ENCODE data around the gene KLF6.

Gene KLF6

DNA sequence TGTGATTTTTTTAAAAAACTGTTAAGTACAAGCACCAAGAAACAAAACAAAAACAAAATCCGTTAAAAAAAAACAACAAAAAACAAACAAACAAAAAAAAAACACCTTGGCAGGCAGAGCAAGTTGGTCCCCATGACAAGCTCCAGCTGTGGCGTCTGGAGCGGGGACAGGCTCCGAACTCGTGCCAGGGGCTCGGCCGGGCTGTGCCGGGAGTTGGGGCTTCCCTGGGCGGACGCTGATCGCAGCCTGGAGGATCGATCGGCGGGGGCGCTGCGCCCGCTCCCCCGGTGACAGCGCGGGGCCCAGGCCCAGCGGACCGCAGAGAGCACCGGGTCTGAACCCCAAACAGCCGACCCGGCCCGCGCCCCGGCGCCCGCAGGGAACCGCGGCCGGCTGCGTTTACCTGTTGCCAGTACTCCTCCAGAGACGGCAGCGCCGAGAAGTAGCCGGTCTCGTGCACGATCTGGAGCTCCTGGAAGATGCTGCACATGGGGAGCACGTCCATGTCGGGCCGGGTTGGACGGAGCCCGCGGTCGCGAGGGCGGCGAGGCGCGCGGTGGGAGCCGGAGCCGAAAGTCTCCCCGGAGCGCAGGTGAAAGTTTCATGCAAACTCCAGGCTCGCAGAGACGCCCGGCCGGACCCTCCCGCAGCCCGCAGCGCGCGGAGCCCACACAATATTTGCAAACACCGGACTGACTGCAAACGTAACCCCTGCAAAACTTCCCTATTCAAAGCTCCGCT lies at the start of gene KLF6:
TSS of gene KLF6 (minus strand) at position 700 of the 741 bp plus-strand sequence. CDS start at position 505, 195 bp downstream.
- no peak for DNase-seq

DNA sequence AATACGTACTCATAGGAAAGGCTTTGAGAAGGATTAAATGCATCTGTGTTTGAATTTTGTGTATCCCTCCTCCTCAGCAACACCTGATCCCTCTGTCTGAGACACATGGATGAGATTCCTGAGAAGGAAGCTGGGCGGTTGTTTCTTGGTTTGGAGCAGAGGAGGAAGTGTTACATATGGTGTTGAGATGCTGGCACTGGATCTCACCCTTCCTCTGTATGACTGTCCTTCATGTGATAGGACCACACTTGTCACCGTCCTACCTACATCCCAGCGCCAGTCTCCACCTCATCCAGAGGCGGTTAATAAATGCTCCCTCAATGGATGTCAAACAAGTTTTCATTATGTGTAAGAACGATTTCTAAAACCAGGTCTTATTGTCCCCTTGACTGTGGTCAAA lies 49.4 kb upstream of the KLF6 start:
- DNase-seq, result no peak

DNA sequence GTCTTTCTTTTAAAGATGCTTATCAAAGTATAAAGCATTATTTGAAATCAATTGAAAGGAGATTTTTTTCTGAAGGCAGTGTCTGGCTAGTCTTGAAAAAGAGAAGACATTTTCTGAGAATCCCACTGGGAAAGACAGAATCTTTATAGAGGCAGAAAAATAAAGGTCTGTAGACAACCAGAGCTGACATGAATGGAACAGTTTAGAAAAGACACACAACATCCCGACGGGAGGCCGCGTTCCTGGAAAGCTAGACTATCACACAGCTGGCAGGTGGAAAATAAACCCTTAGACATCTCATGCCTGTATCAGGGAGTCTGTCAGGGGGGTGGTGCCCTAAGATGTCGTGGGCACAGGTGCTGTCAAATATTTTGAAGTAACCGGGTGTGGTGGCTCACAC lies 48.0 kb upstream of the KLF6 start:
- DNase-seq, result no peak

- DNase-seq, result no peak
Measured at GRCh38 chr10:3832022-3832786, 47.2 kb upstream of the KLF6 start.

- DNase-seq, result no peak
Measured at GRCh38 chr10:3831608-3832007, 46.6 kb upstream of the KLF6 start.

- DNase-seq, result no peak
Measured at GRCh38 chr10:3830946-3831345, 45.9 kb upstream of the KLF6 start.

- no peak for DNase-seq
Measured at GRCh38 chr10:3829156-3830050, 44.4 kb upstream of the KLF6 start.

- DNase-seq, result no peak
Measured at GRCh38 chr10:3828404-3829155, 43.6 kb upstream of the KLF6 start.

GRCh38 chr10:3827768-3828403 lies 42.9 kb upstream of the KLF6 start:
- no peak for DNase-seq

- DNase-seq, result no peak
Measured at GRCh38 chr10:3827266-3827665, 42.3 kb upstream of the KLF6 start.

DNA sequence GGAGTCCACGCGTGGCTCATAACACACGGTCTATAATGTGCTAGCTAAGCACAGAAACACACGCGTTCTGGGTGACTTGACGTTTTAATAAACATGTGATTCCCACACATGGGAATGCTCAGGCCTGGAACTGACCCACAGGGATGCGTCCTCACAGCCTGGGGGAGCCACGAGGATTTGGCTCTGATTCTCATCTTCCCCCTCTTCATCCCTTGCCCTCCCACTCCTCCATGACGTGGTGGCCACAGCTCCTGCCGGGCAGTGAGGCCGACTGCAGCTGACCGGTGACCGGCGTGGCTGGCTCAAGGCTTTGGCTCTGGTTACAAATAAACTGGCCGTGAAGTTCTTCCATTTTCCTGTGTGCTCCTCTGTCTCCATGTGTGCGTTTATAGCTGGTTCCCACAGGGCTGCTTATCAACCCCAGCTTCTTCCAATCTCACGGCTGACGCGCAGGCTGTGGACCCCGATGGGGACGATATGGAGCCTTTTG lies 40.9 kb upstream of the KLF6 start:
- DNase-seq, result no peak

- DNase-seq, result no peak
Measured at GRCh38 chr10:3825244-3825643, 40.2 kb upstream of the KLF6 start.

GRCh38 chr10:3822541-3823330 lies 37.7 kb upstream of the KLF6 start:
- no peak for DNase-seq

DNA sequence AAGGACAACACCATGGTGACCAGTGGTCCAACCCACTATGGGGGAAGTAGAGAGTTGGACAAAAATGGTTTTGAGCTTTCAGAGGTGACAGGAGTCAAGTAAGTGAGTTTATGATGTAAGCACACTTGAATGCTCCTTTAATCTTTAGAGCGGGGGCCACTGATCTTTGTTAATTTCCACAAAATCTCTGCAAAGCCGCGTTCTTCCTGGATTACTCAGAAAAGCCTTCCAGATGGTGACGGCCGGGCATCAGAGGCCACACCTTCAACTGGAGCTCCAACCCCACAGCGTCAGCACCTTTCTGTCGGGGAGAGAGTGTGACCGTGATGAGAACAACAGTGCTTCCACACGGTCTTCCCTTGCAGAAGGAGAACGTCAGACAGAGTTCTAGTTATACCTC lies 35.2 kb upstream of the KLF6 start:
- DNase-seq, result no peak

GRCh38 chr10:3816995-3817394 lies 32.0 kb upstream of the KLF6 start:
- DNase-seq, result no peak

DNA sequence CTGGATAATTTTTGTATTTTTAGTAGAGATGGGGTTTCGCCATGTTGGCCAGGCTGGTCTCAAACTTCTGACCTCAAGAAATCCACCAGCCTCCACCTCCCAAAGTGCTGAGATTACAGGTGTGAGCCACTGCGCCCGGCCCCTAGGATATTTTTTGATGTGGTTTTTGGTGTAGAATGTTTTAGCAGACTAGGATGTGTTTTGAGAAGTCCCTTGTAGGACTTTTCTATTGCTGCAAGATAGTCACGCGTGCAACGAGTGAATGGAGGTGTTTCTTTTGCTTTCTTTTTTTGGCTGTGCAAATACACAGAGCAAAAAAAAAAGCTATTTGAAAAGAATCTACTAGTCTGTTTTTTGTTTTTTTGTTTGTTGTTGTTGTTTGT lies 29.8 kb upstream of the KLF6 start:
- no peak for DNase-seq

DNA sequence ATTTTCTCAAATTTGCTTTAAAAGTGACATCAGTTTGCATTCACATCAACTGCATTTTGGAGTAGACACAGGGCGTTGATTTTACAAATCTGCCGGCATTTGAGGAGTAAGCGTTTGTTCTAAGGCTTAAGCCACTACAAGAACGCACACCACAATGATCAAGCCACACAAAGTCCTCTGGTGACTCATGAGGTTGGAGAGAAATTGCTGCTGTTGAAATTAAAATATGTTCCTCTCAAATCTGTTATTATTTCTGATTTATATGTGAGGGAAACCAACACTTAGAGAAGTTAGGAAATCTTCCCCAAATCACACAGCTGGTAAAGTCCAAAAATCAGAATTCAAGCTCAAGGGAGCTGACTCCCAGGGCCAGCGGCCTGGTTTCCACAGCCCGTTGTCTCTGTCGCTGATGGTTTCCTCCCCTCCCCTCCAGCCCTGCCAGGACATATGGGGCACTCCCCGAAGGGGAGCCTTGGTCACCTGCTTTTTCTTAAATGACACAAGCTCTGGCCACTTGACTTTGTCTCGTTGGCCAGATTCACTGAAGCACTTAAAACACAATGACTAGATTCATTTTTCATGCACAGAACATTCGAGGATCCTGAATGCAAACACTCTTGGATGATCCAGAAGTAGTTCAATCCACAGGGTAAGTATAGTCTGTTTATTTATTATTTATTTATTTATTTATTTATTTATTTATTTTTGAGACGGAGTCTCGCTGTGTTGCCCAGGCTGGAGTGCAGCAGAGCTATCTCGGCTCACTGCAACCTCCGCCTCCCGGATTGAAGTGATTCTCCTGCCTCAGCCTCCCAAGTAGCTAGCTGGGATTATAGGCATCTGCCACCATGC lies 29.2 kb upstream of the KLF6 start:
- no peak for DNase-seq

DNA sequence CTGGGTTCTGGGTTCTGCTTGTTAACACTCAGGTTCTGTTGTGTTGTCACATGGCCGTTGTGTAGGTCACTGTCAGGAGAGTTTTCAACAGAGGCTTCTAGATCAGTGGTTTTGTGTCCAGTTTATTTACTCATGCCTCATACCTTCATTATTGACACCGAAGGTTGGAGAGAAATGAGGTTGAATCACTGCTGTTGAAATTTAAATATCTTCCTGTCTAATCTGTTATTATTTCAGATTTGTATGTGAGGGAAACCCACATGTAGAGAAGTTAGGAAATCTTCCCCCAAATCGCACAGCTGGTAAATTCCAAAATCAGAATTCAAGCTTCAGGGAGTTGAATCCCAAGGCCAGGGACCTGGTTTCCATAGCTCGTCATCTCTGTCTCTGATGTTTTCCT lies 28.3 kb upstream of the KLF6 start:
- no peak for DNase-seq

DNA sequence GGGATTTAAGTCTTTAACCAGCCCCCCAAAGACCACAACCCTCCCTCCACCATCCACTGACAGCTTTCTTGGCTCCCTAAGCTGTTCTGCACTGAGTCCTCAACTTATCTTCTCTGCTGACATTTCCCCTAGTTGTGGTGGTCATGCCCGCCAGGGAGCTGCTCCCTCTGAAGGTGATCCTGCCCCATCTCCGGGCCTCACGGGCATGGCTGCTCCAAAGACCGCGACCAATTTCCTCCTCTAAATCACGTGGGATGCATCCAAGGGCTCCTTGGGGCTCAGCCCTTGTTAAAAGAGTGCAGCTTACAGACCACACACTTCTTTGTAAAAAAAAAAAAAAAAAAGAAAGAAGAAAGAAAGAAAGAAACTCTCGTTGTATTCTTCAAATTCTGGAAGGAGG lies 27.1 kb upstream of the KLF6 start:
- DNase-seq, result no peak

DNA sequence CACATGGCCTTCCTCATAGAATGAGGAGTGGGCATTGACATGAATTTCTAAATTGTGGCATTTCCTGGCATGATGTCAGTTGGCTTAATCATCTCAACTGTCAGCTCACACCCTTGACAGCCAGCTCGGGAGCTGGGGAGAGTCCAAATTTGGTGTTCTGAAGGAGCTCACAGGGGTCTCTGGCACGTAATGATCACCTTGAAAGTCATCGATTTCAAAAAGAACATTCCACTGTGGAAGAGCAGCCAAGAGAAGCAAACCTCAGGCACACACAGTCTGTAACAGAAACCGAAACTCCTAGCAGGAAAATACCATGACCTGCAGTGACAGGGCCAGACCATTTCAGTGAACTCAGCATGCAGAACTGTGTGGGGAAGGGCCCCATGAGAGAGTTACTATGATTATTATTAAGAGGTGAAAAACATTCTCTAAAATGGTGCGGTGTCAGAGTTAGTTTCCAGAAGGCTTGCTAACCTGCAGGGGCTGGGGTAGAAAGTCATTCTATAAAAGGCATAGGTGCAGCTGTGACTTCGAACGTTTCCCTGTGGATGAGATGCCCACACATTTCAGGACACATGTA lies 26.4 kb upstream of the KLF6 start:
- DNase-seq, result no peak
